NCI-H526 treated with DMSO at 0.1 percent for 48 hours (cell line): Measurements from ENCODE around the gene DOCK11.

Source experiments
- DNase-seq: peaks from one replicate; lab custom pipeline; 2025; lab: John Stamatoyannopoulos, UW

Gene DOCK11

DNA sequence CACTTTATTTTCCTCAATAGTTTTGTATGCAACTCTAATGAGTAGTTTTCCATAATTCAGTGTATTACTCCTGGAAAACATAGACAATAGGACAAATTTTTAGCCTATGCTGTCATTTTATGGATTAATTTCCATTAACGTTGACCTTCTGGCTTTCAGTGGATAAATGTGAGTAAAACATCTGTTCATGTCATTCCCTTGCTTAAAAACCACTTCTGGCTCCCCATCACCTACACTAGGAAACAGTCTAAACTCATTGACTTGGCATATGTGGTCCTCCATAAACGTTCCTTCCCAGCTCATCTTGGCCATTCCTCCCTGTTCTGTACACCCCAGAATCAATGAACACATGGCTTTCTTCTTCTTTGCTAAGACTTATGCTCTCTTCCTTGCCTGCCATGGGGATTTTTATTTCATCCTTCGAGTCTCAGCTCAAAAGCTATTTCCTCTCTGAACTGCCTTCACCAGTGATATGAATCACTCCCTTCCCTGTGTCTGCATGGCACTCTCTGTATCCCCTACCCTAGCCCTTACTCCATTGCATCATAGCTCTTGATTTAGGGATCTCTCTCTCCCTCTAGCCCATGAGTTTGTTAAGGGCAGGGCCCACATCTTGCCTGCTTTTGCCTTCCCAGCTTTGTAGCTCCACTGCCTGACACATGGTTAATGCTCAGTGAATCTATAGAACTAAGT lies 34.8 kb downstream of the DOCK11 start:
- DNase-seq: no peak

DNA sequence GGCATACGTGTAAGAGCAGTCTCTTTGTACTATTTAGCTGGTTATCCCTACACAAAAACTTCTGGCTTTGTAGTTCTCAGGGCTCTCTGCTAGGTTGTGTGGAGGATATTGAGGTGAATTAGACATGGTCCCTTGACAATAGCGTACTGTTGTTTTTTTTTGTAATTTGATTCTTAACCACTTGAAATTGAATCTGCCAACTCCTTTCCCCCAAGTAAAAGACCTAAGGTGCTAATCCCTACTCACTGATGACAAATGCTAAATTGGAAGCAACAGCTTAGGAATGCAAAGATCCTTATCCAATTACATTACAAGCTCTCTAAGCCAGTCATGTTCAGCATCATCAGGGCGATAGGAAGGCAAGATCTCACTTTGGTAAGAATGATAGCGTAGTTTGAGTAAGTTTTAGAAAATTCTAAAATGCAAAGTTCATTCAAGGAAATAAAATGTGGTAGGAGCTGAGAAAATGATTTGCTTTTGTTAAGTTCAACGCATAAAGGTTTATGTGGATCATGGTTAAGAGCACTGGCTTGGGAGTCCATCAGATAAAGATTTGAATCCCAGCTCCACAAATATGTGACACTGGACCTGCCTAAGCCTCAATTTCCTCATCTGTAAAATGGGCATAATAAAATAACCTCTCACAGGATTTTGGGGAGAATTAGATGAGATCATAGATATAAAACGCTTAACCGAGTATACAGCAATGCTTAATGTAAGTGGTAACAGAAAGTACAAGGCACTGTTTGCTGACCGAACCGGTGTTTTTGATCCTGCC lies 39.3 kb downstream of the DOCK11 start:
- no peak for DNase-seq

DNA sequence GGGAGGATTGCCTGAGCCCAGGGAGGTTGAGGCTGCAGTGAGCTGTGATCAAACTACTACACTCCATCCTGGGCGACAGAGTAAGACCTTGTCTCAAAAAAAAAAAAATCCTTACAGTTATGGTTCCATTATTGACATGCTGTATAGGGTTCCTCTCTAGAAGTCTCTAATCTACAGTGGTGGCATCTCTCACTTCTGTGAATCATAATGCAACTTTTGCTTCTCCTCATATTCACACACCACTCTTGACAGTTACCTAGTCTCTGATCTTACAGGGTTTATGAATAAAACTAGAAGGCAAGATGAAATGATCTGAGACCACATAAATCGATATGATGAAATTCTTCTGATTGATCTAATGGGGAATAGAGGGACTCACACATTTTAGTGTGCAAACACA lies 40.6 kb downstream of the DOCK11 start:
- DNase-seq: no peak

DNA sequence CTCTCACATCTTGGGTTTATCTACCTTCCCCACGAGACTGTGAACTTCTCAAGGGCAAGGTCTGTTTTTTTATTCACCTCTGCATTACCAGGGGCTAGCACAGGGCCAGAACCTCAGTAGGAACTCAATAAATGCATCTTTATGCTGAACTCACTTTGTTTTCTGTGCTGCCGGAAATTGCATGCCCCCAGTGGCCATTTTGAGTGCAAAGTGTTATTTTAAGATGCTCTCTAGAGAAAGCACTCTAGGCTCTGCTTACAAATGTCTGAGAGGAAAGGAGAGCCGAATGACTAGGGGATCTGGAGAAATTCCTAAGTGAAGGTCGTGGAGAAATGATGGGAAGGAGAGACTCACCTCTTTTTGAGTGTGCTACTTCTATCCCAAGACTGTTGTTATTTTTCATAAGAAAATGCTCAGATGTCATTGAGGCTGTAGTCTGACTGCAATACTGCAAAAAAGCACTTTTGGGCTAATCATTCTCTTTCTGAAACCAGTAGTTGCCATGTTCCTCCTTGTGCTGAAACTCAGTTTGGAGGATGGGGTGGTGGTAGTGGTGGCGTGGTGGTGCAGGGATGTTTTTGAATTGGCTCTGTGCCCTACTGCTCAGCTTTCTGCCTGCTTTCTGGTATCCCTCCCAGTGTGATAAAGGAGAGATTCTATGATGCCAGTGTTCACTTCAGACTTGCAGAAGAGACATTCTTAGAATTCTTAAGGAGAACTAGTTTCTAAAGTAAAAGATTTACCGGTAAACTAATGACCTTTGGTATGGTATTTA lies 41.3 kb downstream of the DOCK11 start:
- DNase-seq: no peak

DNA sequence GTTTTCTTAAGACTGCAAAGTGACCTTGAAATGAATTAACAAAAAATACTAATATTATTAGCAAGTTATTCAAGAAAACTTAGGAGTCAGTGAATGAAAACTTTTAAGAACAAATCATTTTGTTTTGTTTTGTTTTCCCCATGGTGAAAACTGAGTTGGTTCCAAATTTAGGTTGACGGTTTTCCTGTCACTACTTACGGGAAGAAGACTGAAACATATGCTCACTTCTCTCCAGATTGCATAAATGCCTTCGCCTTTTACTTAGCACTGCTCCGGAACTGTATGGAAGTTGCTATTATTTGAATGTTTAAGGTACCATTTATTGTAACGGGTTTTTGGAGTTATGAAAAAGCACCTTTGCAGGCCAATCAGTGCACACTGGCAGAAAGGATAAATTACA lies 42.8 kb downstream of the DOCK11 start:
- DNase-seq: no peak

DNA sequence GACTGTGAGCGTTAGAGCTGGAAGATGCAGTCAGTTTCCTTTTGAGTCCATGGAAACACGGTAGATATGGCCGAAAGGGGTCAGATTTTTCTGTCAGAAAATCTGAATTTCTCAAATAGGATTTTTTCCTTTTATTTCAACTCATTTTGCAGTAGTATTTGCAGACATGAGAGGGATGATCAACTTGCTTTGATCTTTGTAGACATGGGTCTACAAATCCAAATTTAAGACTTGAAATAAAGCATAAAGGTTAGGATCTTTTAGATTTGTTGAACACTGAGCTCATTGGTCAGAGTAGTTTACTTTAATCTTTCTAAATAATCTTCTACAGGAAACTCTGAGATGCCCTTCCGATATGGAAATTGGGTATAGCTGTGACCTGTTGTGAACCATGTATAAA lies 44.7 kb downstream of the DOCK11 start:
- DNase-seq: no peak

DNA sequence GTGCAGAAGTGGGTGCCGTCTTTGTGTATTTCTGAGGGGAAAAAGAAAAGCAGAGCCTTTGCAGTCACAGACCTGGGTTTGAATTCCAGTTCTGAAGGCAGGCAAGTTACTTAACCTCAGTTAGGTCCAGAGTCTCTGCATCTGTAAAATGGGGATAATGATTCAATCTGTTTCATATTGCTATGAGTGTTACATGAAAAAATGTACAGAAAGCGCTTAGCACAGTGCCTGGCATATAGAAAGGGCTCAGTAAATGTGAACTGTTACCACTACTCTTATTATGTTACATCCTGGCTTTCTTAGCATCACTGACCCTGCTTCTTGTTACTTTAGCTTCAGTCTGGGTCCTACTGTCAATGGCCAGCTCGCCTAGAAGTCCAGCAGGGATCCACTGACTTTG lies 45.9 kb downstream of the DOCK11 start:
- DNase-seq: no peak

DNA sequence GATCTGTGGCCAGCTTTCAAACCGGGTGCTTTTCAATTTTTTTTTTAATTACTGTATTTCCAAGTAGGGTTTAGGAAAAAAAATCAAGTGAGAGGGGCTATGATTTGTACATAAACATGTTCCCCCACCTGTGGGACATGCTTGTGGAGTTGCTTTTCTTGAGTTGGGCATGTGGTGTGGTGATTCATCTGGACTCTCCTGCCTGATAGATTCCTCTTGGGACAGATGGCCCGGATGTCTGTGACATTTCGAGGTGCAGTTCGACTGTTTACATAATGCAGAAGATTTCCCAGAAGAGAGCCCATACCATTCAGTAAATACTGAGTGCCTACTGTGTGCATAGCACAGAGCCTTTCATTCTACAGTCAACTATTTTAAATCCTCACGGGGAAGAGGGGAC lies 49.9 kb downstream of the DOCK11 start:
- no peak for DNase-seq

DNA sequence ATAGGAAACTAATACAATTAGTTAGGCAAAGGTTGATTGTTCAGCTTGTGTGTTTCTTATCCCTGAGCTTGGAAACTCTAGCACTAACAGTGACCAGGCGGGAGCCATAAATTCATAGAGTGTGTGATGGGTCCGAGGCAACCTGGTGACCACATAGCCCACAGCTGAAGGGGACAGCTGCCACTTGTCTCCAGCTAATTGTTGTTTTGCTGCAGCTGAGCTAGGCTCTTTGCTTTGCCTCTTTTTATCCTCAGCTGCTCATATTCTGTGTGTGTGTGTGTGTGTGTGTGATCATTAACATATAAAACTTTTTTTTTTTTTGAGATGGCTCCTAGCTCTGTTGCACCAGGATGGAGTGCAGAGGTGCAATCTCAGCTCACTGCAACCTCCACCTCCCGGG lies 53.2 kb downstream of the DOCK11 start:
- no peak for DNase-seq

DNA sequence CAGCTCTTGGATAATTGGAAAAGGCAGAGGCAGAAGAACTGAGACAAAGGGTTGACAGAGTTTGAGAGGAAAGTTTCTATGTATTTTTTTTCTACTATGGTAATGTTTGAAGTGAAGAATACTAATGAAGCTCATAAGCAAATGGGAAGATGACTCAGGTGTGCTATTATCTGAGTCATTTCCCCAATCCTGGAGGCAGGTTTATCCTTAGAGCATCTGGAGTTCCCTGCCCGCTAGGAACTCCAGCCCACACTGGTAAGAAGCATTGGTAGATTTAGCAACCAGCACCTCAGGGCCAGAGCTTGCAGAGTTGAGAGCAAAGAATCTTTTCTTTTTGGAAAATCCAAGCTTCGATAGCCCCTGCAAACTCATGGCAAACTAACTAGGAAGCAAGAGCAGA lies 55.2 kb downstream of the DOCK11 start:
- DNase-seq: no peak

DNA sequence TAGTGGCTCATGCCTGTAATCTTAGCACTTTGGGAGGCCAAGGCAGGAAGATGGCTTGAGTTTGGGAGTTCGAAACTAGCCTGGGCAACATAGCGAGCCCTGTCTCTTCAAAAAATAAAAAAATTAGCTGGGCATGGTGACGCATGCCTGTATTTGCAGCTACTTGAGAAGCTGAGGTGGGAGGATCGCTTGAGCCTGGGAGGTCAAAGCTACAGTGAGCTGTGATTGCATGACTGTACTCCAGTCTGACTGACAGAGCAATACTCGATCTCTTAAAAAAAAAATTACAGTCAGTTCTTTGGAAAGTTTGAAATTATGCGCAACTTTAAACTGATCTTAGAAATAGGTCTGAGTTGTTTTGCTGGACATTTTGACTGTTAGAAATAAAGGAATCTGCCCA lies 55.8 kb downstream of the DOCK11 start:
- DNase-seq: no peak

DNA sequence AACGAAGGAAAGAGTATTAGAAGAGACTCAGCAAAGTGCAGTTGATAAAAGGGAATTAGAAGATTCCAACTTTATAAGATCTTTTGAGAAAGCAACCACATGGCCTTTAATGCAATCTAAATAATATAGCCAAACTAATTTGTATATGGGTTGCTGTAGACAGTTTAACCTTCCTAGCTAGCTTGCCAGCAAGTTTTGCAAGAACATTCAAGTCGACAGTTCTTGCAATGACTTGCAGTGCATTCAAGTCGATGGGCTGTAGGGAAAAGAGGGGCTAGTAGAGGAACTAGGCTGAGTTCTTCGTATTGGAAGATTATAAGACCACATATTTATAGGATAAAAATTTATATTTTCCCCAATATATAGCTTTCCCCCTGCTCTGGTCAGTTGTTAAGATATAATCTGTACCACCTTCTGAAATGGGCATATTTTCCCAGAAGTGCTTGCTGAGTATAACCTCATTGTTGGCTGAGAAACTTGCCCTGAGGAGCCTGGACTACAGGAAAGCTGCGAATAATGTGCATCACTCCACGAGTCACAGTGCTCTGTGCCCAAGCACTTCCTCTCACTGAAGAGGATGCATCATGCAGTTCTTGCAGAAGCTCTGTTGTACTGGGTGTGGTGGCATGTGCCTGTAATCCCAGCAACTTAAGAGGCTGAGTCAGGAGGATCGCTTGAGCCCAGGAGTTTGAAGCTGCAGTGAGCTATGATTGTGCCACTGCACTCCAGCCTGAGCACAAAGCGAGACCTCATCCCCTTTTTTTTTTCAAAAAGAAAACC lies 56.7 kb downstream of the DOCK11 start:
- no peak for DNase-seq

DNA sequence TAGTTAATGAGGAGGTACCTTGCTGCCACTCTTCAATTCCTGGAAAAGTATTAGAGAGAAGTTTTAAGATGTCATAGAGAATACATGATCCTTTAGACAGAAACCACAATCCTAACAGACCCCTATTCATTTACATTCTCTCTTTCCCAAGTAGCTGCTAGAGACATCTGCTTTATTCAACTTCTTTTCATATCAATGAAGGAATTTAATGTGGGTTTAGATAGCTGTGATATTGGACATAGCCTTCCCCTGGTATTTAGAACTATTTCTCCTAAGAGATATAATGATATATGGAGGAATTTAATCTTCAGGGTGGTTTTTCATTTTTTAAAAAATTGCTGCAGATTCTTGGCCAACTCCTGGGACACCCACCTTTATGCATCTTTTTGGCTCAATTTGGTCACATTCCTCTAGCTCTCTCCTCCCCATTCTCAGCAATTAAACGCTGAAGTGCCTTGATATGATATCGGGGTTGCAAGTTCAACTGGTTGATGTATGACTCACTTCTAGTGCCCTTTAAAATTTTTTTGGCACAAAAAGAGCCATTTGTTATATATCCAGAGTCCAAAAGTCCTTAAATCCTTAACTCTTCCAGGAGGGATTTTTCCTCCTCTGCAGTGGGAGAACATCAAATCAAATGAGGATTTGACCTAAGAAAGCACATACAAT lies 57.6 kb downstream of the DOCK11 start:
- DNase-seq: no peak

DNA sequence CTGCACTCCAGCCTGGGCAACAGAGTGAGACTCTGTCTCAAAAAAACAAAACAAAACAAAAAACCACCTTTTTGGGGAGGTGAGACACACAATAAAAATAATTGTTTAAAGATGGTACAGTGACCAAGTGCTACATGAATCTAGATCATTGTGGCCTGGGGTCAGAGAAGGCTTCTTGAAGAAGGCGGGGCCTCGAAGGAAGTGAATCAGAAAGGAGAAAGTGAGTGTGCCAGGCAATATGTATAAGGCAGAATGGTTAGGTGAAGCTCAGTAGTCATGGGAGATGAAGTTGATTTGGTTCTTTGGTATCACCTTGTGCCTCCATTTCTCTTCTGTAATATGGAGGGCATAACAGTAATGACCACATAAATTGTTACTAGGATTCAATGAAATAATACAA lies 58.9 kb downstream of the DOCK11 start:
- DNase-seq: no peak

DNA sequence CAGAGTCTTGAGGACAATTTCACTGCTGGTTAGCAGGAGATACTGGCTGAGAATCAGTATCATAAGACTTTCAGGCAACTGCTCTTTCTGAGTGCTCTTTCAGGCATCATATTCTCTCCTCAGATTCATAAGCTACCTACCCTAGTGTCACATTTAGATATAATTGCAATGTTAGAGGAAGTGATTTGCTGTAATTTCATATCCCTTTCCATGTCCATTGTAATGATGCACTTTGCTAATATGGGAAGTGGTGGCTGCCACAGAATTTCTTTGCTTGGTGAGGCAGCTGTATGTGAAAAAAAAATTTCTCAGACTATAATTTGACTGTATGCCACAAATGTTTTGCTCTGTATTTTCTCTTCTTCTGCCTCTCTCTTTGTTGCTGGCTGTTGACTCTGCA lies 63.3 kb downstream of the DOCK11 start:
- DNase-seq: no peak

DNA sequence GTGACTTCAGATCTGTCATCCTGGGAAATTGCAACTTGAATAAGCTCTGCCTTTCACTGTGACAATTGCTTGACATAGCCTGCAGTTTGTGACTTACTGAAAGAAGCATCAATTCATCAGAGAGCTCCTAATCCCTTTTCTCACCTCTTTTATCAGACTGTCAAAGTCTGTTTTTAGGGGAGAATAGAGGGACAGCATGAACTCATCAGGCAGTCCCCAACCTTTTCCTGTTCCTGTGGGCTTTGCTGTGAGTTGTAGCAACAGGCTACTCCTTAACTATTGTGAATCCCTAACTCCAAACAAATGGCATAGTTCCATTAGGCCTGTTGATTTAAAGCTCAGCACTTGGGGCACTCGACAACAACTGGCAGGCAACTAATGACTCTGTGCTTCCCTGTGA lies 64.9 kb downstream of the DOCK11 start:
- DNase-seq: no peak

DNA sequence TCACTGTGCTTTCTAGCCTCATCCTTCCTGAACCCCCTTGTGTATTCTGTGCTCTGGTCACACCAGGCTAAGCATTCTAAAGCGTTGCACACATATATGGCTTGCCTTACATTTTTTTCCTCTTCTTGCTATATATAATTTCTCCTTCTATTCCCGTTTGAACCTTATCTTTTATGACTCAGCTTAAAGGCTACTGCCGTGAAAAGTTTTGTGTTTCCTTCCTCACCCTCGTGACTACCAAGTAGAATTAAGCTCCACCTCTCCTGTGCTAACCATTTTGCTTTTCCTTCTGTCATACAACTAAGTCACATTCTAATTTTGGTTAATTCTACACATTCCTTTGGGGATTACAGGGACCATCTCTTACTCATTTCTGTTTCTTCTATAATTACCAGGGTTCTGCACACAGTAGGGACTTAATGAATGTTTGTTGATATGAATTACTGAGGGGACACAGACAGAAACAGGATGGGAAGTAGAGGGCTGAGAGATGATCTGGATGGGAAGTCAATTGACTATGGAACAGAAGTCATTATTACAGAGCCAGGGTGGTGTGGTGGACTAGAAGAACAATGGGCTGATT lies 67.1 kb downstream of the DOCK11 start:
- no peak for DNase-seq

DNA sequence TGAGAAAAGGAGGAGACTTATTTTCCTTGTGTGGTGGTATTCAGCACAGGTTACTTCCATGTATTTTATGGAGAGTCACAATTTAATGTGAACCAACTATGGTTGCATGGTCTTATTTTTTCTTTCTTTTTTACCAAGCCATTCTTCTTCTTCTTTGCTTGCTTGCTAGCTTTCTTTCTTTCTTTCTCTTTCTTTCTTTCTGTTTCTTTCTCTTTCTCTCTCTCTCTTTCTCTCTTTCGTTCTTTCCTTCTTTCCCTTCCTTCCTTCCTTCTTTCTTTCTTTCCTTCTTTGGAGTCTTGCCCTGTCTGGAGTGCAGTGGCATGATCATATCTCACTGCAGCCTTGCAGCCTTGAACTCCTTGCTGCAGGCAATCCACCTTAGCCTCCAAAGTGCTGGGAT lies 68.9 kb downstream of the DOCK11 start:
- no peak for DNase-seq

DNA sequence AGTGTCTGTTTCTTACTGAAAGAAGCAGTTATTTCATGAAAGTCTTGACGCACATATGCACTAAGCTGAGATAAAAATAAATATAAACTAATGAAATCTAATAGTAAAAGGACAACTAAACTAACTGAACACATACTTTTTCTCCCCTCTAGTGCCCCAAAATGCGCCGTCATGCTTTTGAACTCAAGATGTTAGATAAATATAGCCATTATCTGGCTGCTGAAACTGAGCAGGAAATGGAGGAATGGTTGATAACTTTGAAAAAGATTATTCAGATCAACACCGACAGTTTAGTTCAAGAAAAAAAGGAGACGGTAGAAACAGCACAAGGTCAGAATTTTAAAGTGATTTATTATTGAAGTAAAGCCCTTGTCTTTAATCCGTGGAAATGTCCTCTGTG lies 70.2 kb downstream of the DOCK11 start:
- no peak for DNase-seq

DNA sequence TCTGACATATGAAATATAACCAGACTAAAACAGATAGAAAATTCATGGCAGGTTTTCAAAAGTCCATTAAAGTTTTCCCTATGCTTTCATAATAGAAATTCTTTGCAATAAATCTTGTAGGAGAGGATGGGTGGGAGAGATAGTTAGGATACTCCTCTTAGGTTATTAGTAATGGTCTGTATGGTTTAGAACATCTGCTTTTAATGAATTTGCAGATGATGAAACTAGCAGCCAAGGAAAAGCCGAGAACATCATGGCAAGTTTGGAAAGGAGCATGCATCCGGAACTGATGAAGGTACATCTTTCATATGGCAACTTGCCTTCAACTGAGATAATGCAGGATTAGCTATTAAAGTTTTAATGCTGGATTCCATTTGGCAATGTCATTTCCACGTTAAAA lies 70.7 kb downstream of the DOCK11 start:
- DNase-seq: no peak

DNA sequence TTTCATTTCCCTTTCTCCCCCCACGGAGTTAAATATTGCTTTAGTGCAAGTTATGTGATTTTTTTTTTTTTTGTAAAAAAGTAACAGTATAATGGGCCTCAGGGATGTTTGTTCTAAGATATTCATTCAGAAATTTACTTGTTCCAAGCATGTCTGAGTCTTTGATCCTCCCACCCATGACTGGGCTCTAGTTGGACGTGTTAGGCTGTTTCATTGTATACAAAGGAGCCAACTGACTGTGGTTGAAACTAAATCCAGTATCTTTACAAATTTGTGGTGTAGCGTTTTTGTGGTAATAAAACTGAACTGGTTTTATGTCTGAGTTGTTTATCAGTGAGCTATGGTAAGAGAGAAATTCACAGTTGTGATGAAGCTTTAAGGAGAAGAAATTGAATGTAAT lies 74.1 kb downstream of the DOCK11 start:
- DNase-seq: no peak
